SU-DHL-6 (cell line): ENCODE measurements around the gene GRIK4.

Experiments
- H2AFZ ChIP-seq: fragments of 200-600 bp; sonication (generic); 2 replicates; pipeline ENCODE4 v1.6.1; 2014; ENCODE audit warnings: low read depth, mild to moderate bottlenecking, moderate library complexity, mixed read lengths, antibody characterized with exemption, low read length; ENCODE audit not compliant: severe bottlenecking
- H3F3A ChIP-seq: fragments of 200-600 bp; shearing (Covaris generic); 2 replicates; pipeline ENCODE4 v1.6.0; 2016; ENCODE audit warnings: antibody characterized with exemption, mild to moderate bottlenecking; ENCODE audit not compliant: insufficient read depth
- H3K27ac ChIP-seq: fragments of 200-600 bp; sonication (generic); 2 replicates; pipeline ENCODE4 v1.5.1; 2016; ENCODE audit warnings: low read depth, mild to moderate bottlenecking, low read length, moderate library complexity, mixed read lengths
- H3K27me3 ChIP-seq: fragments of 200-600 bp; sonication (generic), shearing (Covaris generic); 2 replicates; pipeline ENCODE4 v1.6.0; 2014; ENCODE audit warnings: mild to moderate bottlenecking, low read length
- H3K36me3 ChIP-seq: fragments of 200-600 bp; sonication (generic); 2 replicates; pipeline ENCODE4 v1.6.1; 2014; ENCODE audit warnings: mild to moderate bottlenecking, low read length, mixed read lengths
- H3K4me2 ChIP-seq: fragments of 300-600, 200-600 bp; shearing (Covaris generic), sonication (generic); 2 replicates; pipeline ENCODE4 v1.6.0; 2014; ENCODE audit warnings: low read length, low read depth, mild to moderate bottlenecking; ENCODE audit not compliant: poor library complexity, severe bottlenecking
- H3K4me3 ChIP-seq: fragments of 200-600 bp; sonication (generic); 2 replicates; pipeline ENCODE4 v1.5.1; 2014; ENCODE audit warnings: antibody characterized with exemption, low read length, mild to moderate bottlenecking, mixed read lengths; ENCODE audit not compliant: insufficient read depth, poor library complexity, severe bottlenecking
- H3K79me2 ChIP-seq: fragments of 200-600 bp; sonication (generic); 2 replicates; pipeline ENCODE4 v1.6.1; 2014; ENCODE audit warnings: mild to moderate bottlenecking, low read length, moderate library complexity; ENCODE audit not compliant: insufficient read depth
- H3K9ac ChIP-seq: fragments of 200-600 bp; sonication (generic); 2 replicates; pipeline ENCODE4 v1.7.0; 2014; ENCODE audit warnings: mild to moderate bottlenecking, low read length
- H3K9me2 ChIP-seq: fragments of 200-600 bp; sonication (generic); replicated peaks from 2 replicates; pipeline ENCODE4 v1.6.1; 2014; ENCODE audit warnings: low read length; ENCODE audit not compliant: insufficient read depth
- H3K9me3 ChIP-seq: fragments of 200-600 bp; sonication (generic); 2 replicates; pipeline ENCODE4 v1.6.1; 2014; ENCODE audit warnings: low read length, mixed read lengths; ENCODE audit not compliant: insufficient read depth
- H4K20me1 ChIP-seq: fragments of 200-600 bp; sonication (generic); 2 replicates; pipeline ENCODE4 v1.6.1; 2014; ENCODE audit warnings: low read depth, mild to moderate bottlenecking, antibody characterized with exemption, low read length, moderate library complexity, mixed read lengths
- CTCF ChIP-seq: fragments of 200-600 bp; sonication (generic); IDR thresholded peaks from one replicate; pipeline ENCODE4 v1.5.1; 2017; ENCODE audit warnings: antibody characterized with exemption, mild to moderate bottlenecking, low read length, moderate library complexity; ENCODE audit not compliant: insufficient read depth, poor library complexity, severe bottlenecking
- EZH2phosphoT487 ChIP-seq: fragments of 200-600 bp; sonication (generic), shearing (Covaris generic); conservative IDR thresholded peaks from 2 replicates; pipeline ENCODE4 v1.6.1; 2018; ENCODE audit warnings: mild to moderate bottlenecking, antibody characterized with exemption, low read length, moderate library complexity, mixed read lengths

GRIK4 gene

GRCh38 chr11:120630122-120630521 lies 118.6 kb downstream of the GRIK4 start:
- no peaks in the 10 kb centered on the region for H3K36me3 ChIP-seq
- no peak overlapping the region for H3K27ac ChIP-seq
- no peaks in the 10 kb centered on the region for H3K9me2 ChIP-seq
- no peak overlapping the region for H3K9ac ChIP-seq
- no peaks in the 10 kb centered on the region for H4K20me1 ChIP-seq
- H3K79me2 ChIP-seq: no peaks in the 10 kb centered on the region
- no peaks in the 10 kb centered on the region for H3K9me3 ChIP-seq
- H3K4me2 ChIP-seq: no peak overlapping the region
- no peaks in the 10 kb centered on the region for H3F3A ChIP-seq
- TF ChIP-seq EZH2phosphoT487: no peak
- TF ChIP-seq CTCF: no peak
- H3K27me3 ChIP-seq: no peaks in the 10 kb centered on the region; the same call in 1 of the 2 replicates
- H2AFZ ChIP-seq: no peak overlapping the region
- H3K4me3 ChIP-seq: no peak overlapping the region

GRCh38 chr11:120632579-120632978 lies 121.0 kb downstream of the GRIK4 start:
- no peaks in the 10 kb centered on the region for H3K36me3 ChIP-seq
- H3K4me3 ChIP-seq: no peak overlapping the region
- H3K9me2 ChIP-seq: no peaks in the 10 kb centered on the region
- H3F3A ChIP-seq: no peaks in the 10 kb centered on the region
- H2AFZ ChIP-seq: no peak overlapping the region
- no peaks in the 10 kb centered on the region for H3K9me3 ChIP-seq
- no peak overlapping the region for H3K9ac ChIP-seq
- no peaks in the 10 kb centered on the region for H3K27me3 ChIP-seq
- H3K4me2 ChIP-seq: no peak overlapping the region
- no peaks in the 10 kb centered on the region for H3K79me2 ChIP-seq
- no peaks in the 10 kb centered on the region for H4K20me1 ChIP-seq
- H3K27ac ChIP-seq: no peak overlapping the region
- no peak for TF ChIP-seq EZH2phosphoT487
- TF ChIP-seq CTCF: no peak

GRCh38 chr11:120633616-120634393 lies 122.3 kb downstream of the GRIK4 start:
- H3K27me3 ChIP-seq: no peaks in the 10 kb centered on the region
- H3K9ac ChIP-seq: no peak overlapping the region
- H4K20me1 ChIP-seq: no peaks in the 10 kb centered on the region
- no peak overlapping the region for H3K4me3 ChIP-seq
- no peak overlapping the region for H3K4me2 ChIP-seq
- TF ChIP-seq CTCF: no peak
- TF ChIP-seq EZH2phosphoT487: no peak
- no peaks in the 10 kb centered on the region for H3K9me3 ChIP-seq
- H3K36me3 ChIP-seq: no peaks in the 10 kb centered on the region
- H3F3A ChIP-seq: no peaks in the 10 kb centered on the region
- H3K9me2 ChIP-seq: no peaks in the 10 kb centered on the region
- H2AFZ ChIP-seq: no peak overlapping the region
- no peak overlapping the region for H3K27ac ChIP-seq
- H3K79me2 ChIP-seq: no peaks in the 10 kb centered on the region
